Fibroblast of skin of right quadriceps (primary cell): ENCODE results near the gene IL18.
A peak's percentile ranks its signal among the peaks of the same experiment; 100 is the strongest.
"Not testable (repeated sequence)": the region's sequence is repeated elsewhere in the genome, so short reads cannot be mapped to it uniquely, and the experiment has no call there.

Source experiments
- DNase-seq: peaks from one replicate; pipeline ENCODE4 v3.0.0-alpha.2; 2013

IL18 gene

DNA sequence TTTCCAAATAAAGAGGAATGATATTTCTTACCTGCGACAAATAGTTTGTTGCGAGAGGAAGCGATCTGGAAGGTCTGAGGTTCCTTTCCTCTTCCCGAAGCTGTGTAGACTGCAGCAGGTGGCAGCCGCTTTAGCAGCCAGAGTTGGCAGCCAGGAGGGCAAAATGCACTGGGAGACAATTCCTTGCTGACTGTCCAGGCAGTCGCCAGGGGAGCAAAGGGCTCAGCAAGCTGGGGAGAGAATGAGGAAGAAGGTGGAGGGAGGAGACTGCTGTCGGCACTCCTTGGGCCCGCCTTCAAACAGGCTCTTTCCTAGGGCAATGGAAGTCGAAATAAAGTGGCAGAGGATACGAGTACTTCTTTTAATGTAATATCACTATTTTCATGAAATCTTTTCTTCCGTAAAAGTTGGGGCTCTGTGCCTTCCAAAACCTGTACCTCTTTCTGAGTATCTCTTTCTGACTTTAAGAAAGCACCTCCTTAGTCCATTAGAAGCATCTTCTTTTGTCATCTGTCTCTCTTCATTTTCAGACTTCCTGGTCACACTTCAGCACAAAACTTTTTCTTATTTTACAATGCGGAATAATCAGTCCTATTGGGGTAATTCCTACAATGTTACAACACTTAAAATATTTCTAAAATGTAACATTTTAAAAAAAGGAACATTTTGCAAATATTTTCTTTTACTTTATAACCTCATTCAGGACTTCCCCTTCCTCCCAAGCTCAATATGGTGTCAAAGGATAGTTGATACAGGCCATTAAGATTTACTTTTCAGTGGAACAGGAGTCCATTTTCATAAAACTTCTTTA lies at the start of gene IL18:
Gene IL18 (minus strand): TSS at position 220 of the 811 bp plus-strand sequence. CDS start 9,041 bp downstream, outside the sequence.
- no peak for DNase-seq

DNA sequence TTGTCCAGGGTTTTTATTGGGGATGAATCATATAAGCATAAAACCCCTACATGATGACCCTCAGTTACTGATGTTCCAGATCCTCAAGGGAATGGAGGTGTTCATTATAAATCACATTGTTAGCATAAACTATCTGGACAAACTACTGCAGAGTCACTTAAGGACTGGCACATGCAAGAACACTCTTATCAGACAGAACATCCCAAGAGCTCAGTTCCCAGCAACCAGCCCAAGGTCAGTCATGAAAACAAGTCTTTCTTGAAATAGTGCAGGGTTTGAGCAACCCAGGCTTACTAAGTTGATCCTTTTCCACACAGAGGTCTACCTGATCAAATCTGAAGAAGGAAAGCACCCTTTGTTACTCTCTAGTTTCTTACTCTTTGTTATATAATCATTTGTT lies 48.8 kb upstream of the IL18 start:
- DNase-seq: no peak

- DNase-seq: no peak
These were observed 48.4 kb upstream of the IL18 start for GRCh38 chr11:112212290-112212689.

- DNase-seq: no peak
These were observed 47.6 kb upstream of the IL18 start for GRCh38 chr11:112211536-112211935.

GRCh38 chr11:112210890-112211289 lies 47.0 kb upstream of the IL18 start:
- DNase-seq: no peak

GRCh38 chr11:112206071-112206470 lies 42.2 kb upstream of the IL18 start:
- no peak for DNase-seq

GRCh38 chr11:112200252-112200651 lies 36.4 kb upstream of the IL18 start:
- DNase-seq: no peak

- DNase-seq: not testable (repeated sequence)
These were observed 35.2 kb upstream of the IL18 start for GRCh38 chr11:112199101-112199500.

DNA sequence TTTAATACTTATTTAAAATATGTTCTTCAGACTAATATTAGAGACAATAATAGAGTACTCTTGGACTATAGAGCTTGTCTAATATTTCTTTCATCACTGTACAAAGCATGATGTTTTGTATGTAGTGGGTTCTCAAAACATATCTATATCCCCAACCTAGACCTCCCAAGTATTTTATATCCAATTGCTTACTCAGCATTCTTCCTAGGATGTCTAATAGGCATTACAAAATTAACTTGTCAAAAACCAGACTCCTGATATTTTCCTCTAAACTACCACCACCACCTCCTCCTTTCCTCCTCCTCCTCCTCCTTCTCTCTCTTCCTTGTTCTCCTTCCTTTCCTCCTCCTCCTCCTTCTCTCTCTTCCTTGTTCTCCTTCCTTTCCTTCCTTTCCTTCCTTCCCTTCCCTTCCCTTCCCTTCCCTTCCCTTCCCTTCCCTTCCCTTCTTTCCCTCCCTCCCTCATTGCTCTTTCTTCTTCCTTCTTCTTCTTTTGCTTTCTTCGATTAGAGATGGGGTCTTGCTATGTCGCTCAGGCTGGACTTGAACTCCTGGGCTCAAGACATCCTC lies 32.7 kb upstream of the IL18 start:
- DNase-seq: no peak

DNA sequence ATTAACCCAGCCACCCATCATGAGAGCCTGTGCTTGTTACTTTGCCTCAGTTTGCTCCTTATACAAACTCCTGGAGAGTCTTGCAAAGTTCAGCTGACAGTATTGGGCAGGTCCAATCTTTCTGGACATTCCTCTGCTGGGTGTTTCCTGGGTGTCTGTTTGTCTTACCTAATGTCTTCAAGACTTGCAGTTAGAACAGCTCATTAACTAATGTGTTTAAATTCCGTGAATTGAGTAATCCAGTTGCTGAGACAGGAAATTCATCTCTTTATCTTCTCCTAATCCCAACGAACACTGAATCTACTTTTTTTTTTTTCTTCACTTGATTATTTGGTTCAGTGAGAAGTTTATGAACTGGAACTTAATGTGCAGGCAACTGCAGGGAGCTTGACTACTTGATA lies 32.1 kb upstream of the IL18 start:
- DNase-seq: peak; percentile 8

- not testable (repeated sequence) for DNase-seq
These were observed 31.2 kb upstream of the IL18 start for GRCh38 chr11:112195113-112195512.

DNA sequence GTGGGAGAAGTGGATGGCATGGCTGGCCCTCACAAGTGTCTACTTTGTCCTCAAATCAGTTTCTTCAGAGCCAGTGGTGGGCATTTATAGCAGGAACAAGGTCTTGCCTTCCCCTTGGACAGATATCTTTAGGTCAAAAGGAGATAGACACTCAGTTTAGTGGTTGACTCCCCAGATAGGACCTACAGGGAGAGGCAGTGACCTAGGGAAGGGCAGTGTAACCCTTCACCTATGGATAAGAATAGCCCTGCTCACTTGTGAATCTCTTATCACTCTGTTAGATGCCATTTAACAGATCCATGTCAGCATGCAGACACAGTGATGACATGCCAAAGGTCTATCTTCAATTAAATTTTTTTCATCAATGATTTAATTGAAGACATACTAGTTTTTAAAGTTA lies 22.4 kb upstream of the IL18 start:
- no peak for DNase-seq

DNA sequence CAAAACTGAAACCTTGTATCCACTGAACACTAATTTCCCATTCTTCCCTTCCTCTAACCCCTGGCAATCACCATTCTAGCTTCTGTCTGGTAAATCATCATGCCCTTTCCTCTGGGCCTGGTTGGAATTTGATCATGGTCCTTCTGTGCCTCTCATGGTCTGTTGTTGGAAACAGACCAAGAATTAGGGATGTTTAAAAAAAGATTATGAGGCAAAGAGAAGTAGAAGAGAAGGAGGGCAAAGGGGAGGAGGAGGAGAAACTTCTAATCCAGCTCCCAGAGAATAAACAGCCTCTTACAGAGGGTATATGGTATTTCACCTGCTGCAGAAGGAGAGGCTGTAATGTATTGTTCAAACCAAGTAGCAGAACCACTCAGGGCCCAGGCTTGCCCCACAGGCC lies 22.0 kb upstream of the IL18 start:
- no peak for DNase-seq

DNA sequence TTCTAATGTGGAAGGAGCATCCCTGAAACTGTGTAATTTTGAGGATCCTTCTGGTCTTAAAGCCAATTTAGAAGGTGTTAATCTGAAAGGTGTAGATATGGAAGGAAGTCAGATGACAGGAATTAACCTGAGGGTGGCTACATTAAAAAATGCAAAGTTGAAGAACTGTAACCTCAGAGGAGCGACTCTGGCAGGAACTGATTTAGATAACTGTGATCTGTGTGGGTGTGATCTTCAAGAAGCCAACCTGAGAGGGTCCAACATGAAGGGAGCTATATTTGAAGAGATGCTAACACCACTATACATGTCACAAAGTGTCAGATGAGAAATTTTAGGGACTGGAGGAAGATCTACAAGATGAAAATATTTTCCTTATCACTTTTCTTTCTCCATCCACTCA lies 19.0 kb upstream of the IL18 start:
- no peak for DNase-seq

GRCh38 chr11:112179601-112180000 lies 15.7 kb upstream of the IL18 start:
- DNase-seq: no peak

- no peak for DNase-seq
These were observed 15.0 kb upstream of the IL18 start for GRCh38 chr11:112178936-112179335.

- DNase-seq: no peak
These were observed 14.5 kb upstream of the IL18 start for GRCh38 chr11:112178428-112178827.

DNA sequence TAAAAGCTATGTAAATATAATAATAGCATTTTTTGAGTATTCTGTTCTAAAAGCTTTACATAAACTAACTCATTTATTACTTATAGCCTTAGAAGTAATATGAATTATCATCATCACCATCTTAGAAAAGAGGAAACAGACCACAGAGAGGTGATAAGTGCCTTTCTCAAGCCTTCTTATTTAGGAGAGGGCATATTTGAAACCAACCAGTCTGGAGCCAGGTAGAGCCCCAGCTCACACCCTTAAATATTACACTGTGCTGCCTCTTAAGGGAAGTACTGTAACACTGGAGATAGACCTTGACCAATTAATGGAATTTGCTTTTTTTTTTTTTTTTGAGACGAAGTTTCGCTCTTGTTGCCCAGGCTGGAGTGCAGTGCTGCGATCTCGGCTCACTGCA lies 13.7 kb upstream of the IL18 start:
- DNase-seq: no peak

DNA sequence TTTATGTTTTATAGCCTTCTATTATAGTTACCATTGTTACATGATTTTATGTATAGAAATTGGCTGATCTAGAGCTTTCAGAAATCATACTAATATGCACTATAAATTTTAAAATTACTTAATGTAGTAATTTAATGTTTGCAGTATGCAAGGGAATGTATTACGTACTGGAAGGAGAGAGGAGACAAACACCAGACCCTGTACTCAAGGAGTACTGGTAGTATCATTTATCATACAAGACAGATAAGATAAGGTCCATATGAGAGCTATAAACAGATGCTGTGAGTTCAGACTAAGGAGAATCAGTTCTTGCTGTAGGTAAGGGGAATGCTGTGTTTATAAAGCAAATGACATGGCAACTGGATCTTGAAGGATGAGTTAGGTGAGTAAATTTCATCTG lies 12.2 kb upstream of the IL18 start:
- no peak for DNase-seq

- no peak for DNase-seq
These were observed 11.7 kb upstream of the IL18 start for GRCh38 chr11:112175599-112175952.

DNA sequence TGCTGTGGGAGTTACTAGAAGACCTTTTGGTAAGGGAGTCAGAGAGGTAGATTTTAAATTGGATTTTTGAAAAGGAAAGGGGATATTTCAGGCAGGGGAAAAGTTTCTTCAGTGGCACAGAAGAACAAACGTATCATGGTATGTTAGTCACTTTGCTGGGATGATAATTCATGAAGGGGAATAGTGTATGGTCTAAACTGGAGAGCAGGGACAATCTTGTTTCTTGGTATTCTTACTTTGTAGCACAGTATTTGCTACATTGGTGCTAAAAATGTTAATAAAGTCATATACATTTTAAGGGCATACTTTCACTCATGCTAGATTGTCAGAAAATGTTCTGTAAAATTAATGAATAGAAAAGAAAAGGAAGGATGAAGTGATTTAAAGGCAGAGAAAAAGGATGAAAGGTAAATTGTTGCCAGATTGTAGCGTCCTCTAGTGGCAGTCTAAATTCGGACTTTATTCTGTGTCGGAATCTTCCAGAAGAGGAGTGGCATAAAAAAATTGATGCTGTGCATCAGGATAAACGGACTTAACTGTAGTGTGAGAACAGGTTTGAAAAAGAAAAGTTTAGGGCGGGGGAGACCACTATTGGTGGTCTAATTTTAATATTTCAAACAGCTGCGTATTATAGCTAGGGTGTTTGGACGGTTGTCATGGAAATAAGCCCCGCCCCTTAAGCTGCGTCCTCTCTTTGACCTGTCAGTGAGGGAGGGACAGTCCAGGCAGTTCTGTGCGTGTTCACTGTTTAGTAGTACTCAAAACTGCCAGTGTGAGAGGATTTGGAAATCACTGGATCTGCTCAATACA lies 11.1 kb upstream of the IL18 start, which contains the start of gene BCO2:
Gene BCO2 (plus strand): TSS at position 724 of the 810 bp plus-strand sequence. CDS start 90 bp downstream, outside the sequence.
- DNase-seq: peak; percentile 61

GRCh38 chr11:112173152-112173551 lies 9.3 kb upstream of the IL18 start:
- DNase-seq: no peak

DNA sequence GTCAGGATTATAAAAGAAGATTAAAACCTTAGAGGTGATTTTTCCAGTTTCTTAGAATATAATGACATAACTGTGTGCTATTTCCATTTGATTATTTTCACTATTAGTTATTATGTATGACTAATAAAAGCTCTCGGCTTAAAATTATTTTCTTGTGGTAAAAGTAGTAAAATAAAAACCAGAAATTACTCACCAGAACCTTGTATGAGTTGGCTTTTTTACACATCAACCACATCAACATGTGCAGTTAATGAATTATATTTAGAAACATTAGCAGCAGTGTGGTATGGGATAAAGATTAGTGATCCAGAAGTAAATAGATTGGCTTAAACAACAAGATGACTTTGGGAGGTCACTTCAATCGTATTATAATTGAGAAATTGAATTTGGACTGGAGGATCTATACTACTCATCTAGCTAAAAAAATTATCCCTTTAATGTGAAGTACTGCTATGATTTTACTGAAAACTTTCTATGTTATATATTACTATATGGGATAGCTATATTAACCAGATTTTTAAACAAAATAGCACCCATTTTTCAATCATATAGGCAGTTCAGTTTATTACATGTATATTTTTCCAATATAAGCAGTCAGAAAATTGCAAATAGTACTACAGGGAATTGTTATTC lies 8.6 kb upstream of the IL18 start:
- DNase-seq: peak; percentile 76
